Measurements from ENCODE around the gene RNF220.
"Not testable (repeated sequence)": the region's sequence is repeated elsewhere in the genome, so short reads cannot be mapped to it uniquely, and the experiment has no call there.

RNF220 gene

DNA sequence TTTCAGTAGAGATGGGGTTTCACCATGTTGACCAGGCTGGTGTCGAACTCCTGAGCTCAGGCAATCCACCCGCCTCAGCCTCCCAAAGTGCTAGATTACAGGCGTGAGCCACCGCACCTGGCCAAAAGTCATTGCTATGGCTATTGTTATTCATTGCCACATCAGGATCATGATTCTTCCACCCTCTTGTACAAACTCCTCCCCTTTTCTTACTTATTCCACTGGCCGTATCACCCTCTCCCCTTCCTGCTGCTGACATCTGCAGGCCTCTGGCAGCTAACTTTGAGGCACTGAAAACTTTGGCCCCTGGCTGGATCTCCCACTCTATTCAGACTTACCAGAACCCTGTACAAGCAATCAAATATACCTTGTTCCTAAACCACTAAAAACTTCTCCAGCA is 258.4 kb downstream of the RNF220 start:
- Histone ChIP-seq H3K27me3 (ENCODE audit: control insufficient read depth in 1 of 2, insufficient read depth in 2 of 2, low read length in 2 of 2) (no peaks in the 10 kb centered on the region), H3K36me3 (ENCODE audit: insufficient read depth, low read length) (no peaks in the 10 kb centered on the region), H3K9ac (ENCODE audit: low read length) (no peak overlapping the region), H3K9me3 (ENCODE audit: low read length) (no peaks in the 10 kb centered on the region), H3K27ac (ENCODE audit: low read depth, low read length) (no peak overlapping the region), H3K4me1 (ENCODE audit: insufficient read depth, low read length) (peaks cover 9% of the 10 kb centered on the region), H3K4me3 (ENCODE audit: low read depth in 1 of 2, low read length in 2 of 2) (no peak overlapping the region)

DNA sequence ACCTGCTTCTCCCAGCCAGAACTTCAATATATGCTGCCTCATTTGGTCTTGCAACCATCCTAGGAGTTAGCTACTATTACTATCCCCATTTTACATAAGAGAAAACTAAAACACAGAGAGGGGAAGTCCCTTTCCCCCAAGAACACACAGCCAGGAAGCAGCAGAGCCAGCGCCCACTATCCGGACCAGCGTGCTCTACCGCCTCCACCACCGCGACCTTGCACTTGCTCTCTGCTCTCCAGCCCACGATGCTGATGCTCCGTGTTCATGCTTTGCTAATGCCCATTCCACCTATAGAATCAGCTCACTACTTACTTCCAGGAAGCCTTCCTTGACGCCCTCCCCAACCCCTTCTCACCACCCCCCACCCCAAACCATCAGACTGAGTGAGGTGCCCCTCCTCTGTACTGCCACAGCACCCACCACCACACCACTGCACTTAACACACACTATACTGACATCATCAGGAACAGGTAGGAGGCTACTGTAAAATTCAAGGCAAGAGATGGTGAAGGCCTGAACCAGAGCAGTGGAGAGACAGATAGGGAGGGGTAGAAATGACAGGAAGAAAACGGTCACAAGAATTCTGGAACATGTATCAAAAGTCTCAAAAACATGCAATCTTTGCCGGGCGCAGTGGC is 259.8 kb downstream of the RNF220 start:
- H3K27me3 ChIP-seq (ENCODE audit: control insufficient read depth in 1 of 2, insufficient read depth in 2 of 2, low read length in 2 of 2): no peaks in the 10 kb centered on the region
- no peak overlapping the region for H3K9ac ChIP-seq (ENCODE audit: low read length)
- peaks cover 7% of the 10 kb centered on the region for H3K4me1 ChIP-seq (ENCODE audit: insufficient read depth, low read length)
- no peak overlapping the region for H3K4me3 ChIP-seq (ENCODE audit: low read depth in 1 of 2, low read length in 2 of 2)
- no peaks in the 10 kb centered on the region for H3K9me3 ChIP-seq (ENCODE audit: low read length)
- H3K36me3 ChIP-seq (ENCODE audit: insufficient read depth, low read length): no peaks in the 10 kb centered on the region
- no peak overlapping the region for H3K27ac ChIP-seq (ENCODE audit: low read depth, low read length)

DNA sequence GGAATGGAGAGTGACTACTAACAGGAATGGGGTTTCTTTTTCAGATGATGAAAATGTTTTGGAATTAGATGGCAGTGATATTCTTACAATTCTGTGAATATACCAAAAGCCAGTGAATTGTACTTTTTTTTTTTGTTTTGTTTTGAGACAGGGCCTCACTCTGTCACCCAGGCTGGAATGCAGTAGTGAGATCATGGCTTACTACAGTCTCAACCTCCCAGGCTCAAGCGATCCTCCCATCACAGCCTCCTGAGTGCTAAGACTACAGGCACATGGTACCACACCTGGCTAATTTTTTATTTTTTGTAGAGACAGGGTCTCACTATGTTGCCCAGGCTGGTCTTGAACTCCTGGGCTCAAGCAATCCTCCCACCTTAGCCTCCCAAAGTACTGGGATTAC is 261.7 kb downstream of the RNF220 start:
- not testable (repeated sequence) for H3K27ac ChIP-seq (ENCODE audit: low read depth, low read length); H3K4me1 ChIP-seq (ENCODE audit: insufficient read depth, low read length); H3K36me3 ChIP-seq (ENCODE audit: insufficient read depth, low read length); H3K27me3 ChIP-seq (ENCODE audit: control insufficient read depth in 1 of 2, insufficient read depth in 2 of 2, low read length in 2 of 2); H3K4me3 ChIP-seq (ENCODE audit: low read depth in 1 of 2, low read length in 2 of 2); H3K9me3 ChIP-seq (ENCODE audit: low read length); H3K9ac ChIP-seq (ENCODE audit: low read length)

DNA sequence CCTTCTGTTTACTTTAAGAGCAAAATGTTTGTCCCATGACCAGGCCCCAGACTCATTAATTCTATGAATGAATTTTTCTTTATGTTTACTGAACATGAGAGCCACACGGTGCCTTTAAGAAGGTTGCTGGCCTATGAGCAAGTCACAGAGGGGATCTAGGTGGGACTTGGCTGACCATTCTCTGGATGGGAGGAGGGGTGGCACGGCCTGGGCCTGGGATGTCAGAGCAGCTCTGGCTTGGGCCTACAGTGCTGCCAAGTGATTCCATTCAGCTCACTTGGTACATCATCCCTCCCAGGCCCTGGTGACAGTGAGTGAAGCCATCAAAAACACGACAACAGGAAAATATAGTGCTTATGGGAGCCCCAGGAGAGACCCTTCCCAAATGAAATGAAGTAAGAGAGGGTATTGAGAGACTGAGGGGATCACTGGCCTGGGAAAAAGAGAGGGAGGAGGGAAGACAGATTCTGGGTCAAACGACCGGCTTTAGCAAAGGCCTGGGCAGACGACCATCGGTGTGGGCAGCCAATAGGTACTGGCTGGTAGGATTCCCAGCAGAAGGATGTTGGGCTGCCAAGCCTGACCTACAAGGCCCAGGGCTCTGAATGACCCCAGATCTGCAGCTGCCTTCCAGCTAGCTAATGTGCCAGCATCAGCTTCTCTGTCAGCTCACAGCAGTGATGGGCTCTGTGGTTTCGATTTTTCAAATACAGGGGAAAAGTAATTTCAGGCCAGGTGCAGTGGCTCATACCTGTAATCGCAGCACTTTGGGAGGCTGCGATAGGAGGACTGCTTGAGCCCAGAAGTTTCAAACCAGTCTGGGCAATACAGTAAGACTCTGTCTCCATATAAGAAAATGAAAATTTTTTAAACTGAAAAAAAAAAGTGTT is 265.9 kb downstream of the RNF220 start:
- Histone ChIP-seq H3K4me1 (ENCODE audit: insufficient read depth, low read length) (peaks cover 25% of the 10 kb centered on the region), H3K9ac (ENCODE audit: low read length) (no peak overlapping the region), H3K27ac (ENCODE audit: low read depth, low read length) (no peak overlapping the region), H3K27me3 (ENCODE audit: control insufficient read depth in 1 of 2, insufficient read depth in 2 of 2, low read length in 2 of 2) (no peaks in the 10 kb centered on the region), H3K36me3 (ENCODE audit: insufficient read depth, low read length) (no peaks in the 10 kb centered on the region), H3K4me3 (ENCODE audit: low read depth in 1 of 2, low read length in 2 of 2) (no peak overlapping the region), H3K9me3 (ENCODE audit: low read length) (no peaks in the 10 kb centered on the region)

DNA sequence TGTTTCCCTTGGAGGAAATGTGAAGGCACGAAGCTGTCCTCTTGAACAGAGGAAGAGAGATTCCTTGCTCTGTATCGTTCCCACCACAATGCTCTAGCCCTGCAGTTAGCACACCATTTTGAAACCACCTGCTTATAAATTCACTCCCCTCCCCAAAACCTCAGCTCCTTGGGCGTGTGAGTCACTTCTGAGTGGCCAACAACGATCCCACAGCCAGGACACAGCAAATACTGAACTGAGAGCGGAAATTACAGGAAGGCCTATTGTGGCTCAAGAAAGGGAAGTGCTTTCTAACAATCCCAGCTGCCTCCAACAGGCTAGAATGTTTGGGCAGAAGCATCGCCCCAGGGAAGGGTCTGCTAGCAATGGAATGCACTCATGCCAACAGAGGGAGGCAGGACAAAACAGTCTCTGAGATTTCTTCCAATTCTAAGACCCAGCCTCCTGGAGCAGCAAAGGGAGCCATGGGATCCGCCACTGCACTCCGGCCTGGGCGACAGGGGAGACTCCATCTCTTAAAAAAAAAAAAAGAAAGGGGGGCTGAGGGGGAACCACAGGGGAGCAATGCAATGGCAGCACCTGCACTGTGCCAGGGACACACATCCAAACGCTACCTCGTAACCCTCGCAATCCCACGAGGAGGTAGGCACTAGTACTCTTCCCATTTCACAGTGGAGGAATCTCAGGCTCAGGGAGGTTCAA is 267.4 kb downstream of the RNF220 start:
- no peaks in the 10 kb centered on the region for H3K9me3 ChIP-seq (ENCODE audit: low read length)
- no peak overlapping the region for H3K9ac ChIP-seq (ENCODE audit: low read length)
- H3K4me1 ChIP-seq (ENCODE audit: insufficient read depth, low read length): peaks cover 25% of the 10 kb centered on the region
- H3K4me3 ChIP-seq (ENCODE audit: low read depth in 1 of 2, low read length in 2 of 2): no peak overlapping the region
- no peaks in the 10 kb centered on the region for H3K36me3 ChIP-seq (ENCODE audit: insufficient read depth, low read length)
- no peaks in the 10 kb centered on the region for H3K27me3 ChIP-seq (ENCODE audit: control insufficient read depth in 1 of 2, insufficient read depth in 2 of 2, low read length in 2 of 2)
- H3K27ac ChIP-seq (ENCODE audit: low read depth, low read length): no peak overlapping the region

DNA sequence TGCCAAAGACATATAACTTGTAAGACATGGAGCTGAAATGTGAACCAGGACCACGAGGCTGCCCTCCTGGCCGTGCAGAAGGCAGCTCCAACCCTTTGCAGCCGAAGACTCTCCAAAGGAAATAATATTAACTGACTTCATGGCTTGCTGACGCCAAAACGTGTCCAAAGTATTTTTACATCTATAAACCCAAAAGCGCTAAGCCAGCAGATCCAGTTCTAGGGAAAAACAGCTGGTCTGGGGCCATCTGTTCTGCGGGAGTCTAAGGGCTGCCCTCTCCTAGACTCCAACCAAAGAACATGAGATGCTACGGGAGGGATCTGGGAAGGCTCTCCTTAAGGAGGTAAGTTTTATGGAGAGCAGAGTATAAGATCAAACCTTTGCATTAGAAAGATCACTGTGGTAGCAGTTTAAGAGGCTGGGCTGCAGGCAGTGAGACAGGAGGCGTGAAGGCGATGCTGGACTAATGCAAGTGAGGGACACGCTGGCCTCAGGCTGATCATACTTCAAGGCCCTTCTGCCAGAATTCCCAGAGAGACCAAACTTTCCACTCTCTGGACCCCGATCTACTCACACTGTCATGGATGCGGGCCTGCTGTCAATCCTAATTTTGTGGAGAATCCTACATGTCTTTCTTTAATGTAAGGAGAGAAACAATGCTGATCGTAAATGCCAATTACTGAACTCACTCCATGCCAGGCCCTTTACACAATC is 268.1 kb downstream of the RNF220 start:
- peaks cover 25% of the 10 kb centered on the region for H3K4me1 ChIP-seq (ENCODE audit: insufficient read depth, low read length)
- H3K4me3 ChIP-seq (ENCODE audit: low read depth in 1 of 2, low read length in 2 of 2): peak overlapping the region; percentile 87
- peak overlapping the region; percentile 97 for H3K27ac ChIP-seq (ENCODE audit: low read depth, low read length)
- H3K9me3 ChIP-seq (ENCODE audit: low read length): no peaks in the 10 kb centered on the region
- no peaks in the 10 kb centered on the region for H3K36me3 ChIP-seq (ENCODE audit: insufficient read depth, low read length)
- H3K9ac ChIP-seq (ENCODE audit: low read length): peak overlapping the region; percentile 89
- no peaks in the 10 kb centered on the region for H3K27me3 ChIP-seq (ENCODE audit: control insufficient read depth in 1 of 2, insufficient read depth in 2 of 2, low read length in 2 of 2)

DNA sequence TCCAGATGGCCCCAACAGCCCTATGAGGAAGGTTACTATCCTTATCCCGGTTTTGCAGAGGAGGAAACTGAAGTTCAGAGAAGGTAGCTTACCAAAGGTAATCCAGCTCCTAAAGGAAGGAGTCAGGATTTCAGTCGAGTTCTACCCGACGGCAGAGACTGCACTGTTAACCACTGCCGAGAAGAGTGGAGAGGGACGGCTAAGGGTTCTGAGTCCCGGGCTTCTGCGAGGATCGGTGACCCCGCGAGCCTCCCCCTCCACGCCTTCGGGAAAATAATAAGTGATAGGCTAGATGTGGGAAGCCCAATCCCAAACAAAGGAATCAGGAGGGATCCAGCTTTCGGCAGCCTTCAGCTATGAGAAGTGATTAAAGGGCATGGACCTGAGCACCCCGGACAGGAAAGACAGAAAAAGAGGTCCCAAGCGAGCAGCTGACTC is 268.6 kb downstream of the RNF220 start:
- Histone ChIP-seq H3K27ac (ENCODE audit: low read depth, low read length) (peak overlapping the region; percentile 97), H3K9ac (ENCODE audit: low read length) (peak overlapping the region; percentile 89), H3K27me3 (ENCODE audit: control insufficient read depth in 1 of 2, insufficient read depth in 2 of 2, low read length in 2 of 2) (no peaks in the 10 kb centered on the region), H3K4me1 (ENCODE audit: insufficient read depth, low read length) (peaks cover 25% of the 10 kb centered on the region), H3K9me3 (ENCODE audit: low read length) (no peaks in the 10 kb centered on the region), H3K4me3 (ENCODE audit: low read depth in 1 of 2, low read length in 2 of 2) (peak overlapping the region; percentile 87), H3K36me3 (ENCODE audit: insufficient read depth, low read length) (no peaks in the 10 kb centered on the region)

DNA sequence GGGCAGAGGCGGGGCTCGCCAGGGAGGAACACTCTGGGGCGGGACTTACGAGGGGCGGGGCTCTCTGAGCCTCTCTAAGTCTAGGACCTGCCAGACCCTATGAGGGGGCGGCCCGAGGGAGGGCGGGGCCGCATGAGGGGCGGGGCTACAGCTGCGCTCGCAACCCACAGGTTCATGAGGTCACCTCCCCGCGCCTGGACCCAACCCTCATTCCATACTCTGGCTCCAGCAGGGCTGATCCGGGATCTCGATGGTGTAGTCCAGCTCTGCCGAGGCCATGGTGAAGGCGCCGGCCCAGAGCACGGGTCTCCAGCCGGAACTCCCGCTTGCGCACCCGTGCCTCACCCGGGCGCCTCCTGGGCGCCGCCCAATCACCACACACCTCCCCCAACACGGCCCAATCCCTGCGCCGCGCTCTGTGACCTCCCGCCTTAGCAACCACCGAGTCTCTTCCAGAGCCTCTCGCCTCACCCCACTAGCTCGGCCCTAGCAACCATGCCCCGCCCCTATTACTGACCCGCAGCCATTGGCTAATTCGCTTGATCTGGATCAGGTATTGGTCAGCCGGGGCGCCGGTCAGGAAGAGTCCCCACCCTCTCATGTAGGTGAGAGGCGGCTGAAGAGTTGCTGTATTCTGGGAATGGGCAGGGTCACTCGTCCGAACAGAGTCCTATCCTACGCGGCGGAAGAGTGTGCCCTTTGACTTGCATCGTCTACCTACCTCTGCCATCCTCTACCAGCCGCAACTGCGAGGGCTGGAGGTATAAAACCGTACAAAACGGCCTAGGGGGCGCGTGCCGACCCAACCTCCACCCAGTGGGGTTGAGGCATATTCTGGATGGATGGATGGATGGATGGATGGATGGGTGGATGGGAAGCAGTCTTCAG is 269.3 kb downstream of the RNF220 start, which contains the start of the genes ARMH1 and TMEM53:
Gene ARMH1 (plus strand): TSS at position 602 of the 888 bp plus-strand sequence. CDS start 14,984 bp downstream, outside the sequence.
Gene TMEM53 (minus strand): TSS at position 369 of the 888 bp plus-strand sequence. CDS start 90 bp downstream, at position 279.
- Histone ChIP-seq H3K27ac (ENCODE audit: low read depth, low read length) (peak within 1 kb of the TSS; percentile 97), H3K36me3 (ENCODE audit: insufficient read depth, low read length) (no peaks in the 10 kb centered on the region), H3K9ac (ENCODE audit: low read length) (peak within 1 kb of the TSS; percentile 89), H3K4me3 (ENCODE audit: low read depth in 1 of 2, low read length in 2 of 2) (peak within 1 kb of the TSS; percentile 87), H3K9me3 (ENCODE audit: low read length) (no peaks in the 10 kb centered on the region), H3K4me1 (ENCODE audit: insufficient read depth, low read length) (peaks cover 25% of the 10 kb centered on the region), H3K27me3 (ENCODE audit: control insufficient read depth in 1 of 2, insufficient read depth in 2 of 2, low read length in 2 of 2) (no peaks in the 10 kb centered on the region)

DNA sequence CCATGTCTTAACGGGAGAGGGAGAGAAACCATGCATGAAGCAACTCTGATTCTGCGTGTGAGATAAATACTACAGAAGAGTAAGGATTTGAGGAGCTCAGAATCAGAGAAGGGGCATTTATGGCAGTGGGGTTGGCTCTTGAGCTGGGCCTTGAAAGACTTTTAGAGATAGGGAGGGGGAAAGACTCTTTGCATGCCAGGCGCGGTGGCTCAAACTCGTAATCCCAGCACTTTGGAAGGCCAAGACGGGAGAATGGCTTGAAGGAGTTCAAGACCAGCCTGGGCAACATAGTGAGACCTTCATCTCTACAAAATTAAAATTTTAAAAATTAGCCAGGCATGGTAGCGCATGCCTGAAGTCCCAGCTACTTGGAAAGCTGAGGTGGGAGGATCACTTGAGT is 270.1 kb downstream of the RNF220 start:
- Histone ChIP-seq H3K9ac (ENCODE audit: low read length) (peak overlapping the region; percentile 24), H3K4me3 (ENCODE audit: low read depth in 1 of 2, low read length in 2 of 2) (peak overlapping the region in 1 of 2 donors; percentile 87), H3K4me1 (ENCODE audit: insufficient read depth, low read length) (peaks cover 25% of the 10 kb centered on the region), H3K27ac (ENCODE audit: low read depth, low read length) (no peak overlapping the region), H3K27me3 (ENCODE audit: control insufficient read depth in 1 of 2, insufficient read depth in 2 of 2, low read length in 2 of 2) (no peaks in the 10 kb centered on the region), H3K36me3 (ENCODE audit: insufficient read depth, low read length) (no peaks in the 10 kb centered on the region), H3K9me3 (ENCODE audit: low read length) (no peaks in the 10 kb centered on the region)

DNA sequence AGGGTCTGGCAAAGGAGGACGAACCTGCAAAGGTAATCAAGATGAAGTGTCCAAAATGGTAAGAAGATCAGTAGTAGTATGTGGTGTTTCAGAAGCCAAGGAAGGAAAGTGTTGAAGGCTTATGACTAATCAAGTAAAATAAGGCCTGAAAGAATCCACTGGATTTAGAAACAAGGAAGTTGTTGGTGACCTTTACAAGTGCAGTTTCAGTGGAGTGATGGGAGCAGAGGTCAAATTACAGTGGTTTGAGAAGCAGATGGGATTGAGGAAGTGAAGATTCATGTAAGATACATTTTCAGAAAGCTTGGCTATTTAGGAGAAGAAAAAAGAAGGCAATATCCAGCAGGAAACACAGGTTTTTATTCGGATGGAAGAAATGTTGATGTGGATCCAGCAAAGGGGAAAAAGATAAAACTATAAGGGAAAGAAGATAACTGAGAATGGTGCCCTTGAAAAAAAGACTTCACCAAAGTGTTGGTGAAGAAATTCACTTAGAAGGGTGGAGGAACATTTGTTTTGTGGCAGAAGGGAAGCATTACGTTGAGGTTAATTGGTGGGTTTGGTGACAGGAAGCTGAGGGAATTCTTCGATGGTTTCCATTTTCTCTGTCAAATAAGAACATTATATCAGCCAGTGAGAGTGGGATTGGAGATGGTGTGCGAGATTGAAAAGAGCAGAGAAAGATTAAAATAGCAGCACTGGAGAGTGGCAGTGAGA is 271.6 kb downstream of the RNF220 start:
- no peak overlapping the region for H3K4me3 ChIP-seq (ENCODE audit: low read depth in 1 of 2, low read length in 2 of 2)
- no peaks in the 10 kb centered on the region for H3K9me3 ChIP-seq (ENCODE audit: low read length)
- H3K9ac ChIP-seq (ENCODE audit: low read length): no peak overlapping the region
- H3K27ac ChIP-seq (ENCODE audit: low read depth, low read length): no peak overlapping the region
- H3K27me3 ChIP-seq (ENCODE audit: control insufficient read depth in 1 of 2, insufficient read depth in 2 of 2, low read length in 2 of 2): no peaks in the 10 kb centered on the region
- H3K4me1 ChIP-seq (ENCODE audit: insufficient read depth, low read length): peaks cover 25% of the 10 kb centered on the region
- no peaks in the 10 kb centered on the region for H3K36me3 ChIP-seq (ENCODE audit: insufficient read depth, low read length)

All from muscle layer of colon (tissue), 2 donors.